Measurements from ENCODE around the gene AGAP1. TPM values are rescaled to one million over a fixed set of nuclear protein-coding genes. Genes with fewer than 3 reads are reported as not detected.

The AGAP1 gene
- total RNA-seq, 1 donor from 2014 or later: 36.2 TPM

DNA sequence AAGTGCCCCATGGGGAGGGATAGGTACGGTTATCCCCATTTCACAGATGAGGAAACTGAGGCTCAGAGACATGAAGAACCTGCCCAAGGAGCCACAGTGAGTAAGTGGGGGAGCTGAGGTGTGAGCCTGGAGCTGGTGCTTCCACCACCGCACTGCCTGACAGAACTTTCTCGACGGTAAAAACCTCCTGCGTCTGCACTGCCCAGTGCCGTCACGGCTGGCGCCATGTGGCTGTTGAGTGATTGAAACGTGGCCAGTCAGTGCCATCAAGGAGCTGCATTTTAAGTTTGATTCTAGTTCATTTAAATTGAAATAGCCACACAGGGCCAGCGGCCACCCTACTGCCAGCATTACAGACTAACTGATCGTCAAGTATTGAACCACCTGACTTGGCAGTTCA, 217.1 kb downstream of the AGAP1 start:
- no peak for ATAC-seq
- TF ChIP-seq, protein P1, sequence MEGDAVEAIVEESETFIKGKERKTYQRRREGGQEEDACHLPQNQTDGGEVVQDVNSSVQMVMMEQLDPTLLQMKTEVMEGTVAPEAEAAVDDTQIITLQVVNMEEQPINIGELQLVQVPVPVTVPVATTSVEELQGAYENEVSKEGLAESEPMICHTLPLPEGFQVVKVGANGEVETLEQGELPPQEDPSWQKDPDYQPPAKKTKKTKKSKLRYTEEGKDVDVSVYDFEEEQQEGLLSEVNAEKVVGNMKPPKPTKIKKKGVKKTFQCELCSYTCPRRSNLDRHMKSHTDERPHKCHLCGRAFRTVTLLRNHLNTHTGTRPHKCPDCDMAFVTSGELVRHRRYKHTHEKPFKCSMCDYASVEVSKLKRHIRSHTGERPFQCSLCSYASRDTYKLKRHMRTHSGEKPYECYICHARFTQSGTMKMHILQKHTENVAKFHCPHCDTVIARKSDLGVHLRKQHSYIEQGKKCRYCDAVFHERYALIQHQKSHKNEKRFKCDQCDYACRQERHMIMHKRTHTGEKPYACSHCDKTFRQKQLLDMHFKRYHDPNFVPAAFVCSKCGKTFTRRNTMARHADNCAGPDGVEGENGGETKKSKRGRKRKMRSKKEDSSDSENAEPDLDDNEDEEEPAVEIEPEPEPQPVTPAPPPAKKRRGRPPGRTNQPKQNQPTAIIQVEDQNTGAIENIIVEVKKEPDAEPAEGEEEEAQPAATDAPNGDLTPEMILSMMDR (IDR thresholded peaks at IDR 0.05): no peak
- DNase-seq: no peak
- Histone ChIP-seq H3K36me3 (no peaks in the 10 kb centered on the region), H3K27ac (no peak overlapping the region), H3K27me3 (ENCODE audit: low read depth) (no peaks in the 10 kb centered on the region), H3K4me3 (no peak overlapping the region), H3K4me1 (peaks cover 12% of the 10 kb centered on the region), H3K9me3 (no peaks in the 10 kb centered on the region)
- intact Hi-C loops (cut with DNase I): no loop called here

DNA sequence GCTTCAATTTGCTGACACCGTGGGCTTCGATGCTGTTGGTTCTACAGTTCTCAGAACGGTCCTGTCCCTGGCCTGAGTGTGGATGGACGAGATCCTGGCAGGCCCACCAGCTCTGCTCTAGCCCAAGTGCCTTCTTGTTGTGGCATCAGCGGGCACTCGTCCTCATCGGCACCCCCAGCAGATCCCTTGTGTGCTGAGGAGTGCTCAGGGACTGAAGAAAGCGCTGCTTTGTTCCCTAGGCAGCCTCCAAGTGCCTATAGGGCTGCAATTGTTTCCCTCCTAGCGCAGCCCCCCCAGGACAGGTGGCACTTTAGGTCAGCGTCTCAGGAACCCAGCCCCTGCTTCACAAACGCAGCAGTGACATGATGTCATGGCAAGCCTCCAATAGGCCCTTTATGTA, 217.7 kb downstream of the AGAP1 start:
- Histone ChIP-seq H3K27me3 (ENCODE audit: low read depth) (no peaks in the 10 kb centered on the region), H3K4me1 (peaks cover 12% of the 10 kb centered on the region), H3K4me3 (no peak overlapping the region), H3K27ac (no peak overlapping the region), H3K9me3 (no peaks in the 10 kb centered on the region), H3K36me3 (no peaks in the 10 kb centered on the region)
- DNase-seq: no peak
- ATAC-seq: no peak
- TF ChIP-seq, protein P1 (IDR thresholded peaks at IDR 0.05): no peak
- intact Hi-C loops (cut with DNase I): no loop called here

DNA sequence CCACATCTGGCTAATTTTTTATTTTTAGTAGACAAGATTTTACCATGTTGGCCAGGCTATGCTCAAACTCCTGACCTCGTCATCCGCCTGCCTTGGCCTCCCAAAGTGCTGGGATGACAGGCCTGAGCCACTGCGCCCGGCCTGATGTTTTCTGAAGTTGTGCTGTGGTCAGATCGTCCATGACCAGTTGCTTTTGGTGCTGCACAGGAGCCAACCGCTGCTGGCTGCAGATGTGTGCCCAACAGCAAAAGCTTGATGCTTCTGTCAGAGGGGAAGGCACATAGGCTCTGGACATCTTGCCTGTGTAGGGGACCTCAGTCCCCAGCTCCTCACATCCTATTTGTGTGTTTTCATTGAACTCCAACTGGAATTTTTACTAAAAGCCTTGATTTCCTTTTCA, 218.3 kb downstream of the AGAP1 start:
- DNase-seq (no peak), ATAC-seq (no peak)
- intact Hi-C loops (cut with DNase I): no loop called here
- Histone ChIP-seq H3K27ac (no peak overlapping the region), H3K9me3 (no peaks in the 10 kb centered on the region), H3K27me3 (ENCODE audit: low read depth) (no peaks in the 10 kb centered on the region), H3K4me1 (peaks cover 14% of the 10 kb centered on the region), H3K36me3 (no peaks in the 10 kb centered on the region), H3K4me3 (no peak overlapping the region)
- TF ChIP-seq, protein P1 (IDR thresholded peaks at IDR 0.05): no peak

DNA sequence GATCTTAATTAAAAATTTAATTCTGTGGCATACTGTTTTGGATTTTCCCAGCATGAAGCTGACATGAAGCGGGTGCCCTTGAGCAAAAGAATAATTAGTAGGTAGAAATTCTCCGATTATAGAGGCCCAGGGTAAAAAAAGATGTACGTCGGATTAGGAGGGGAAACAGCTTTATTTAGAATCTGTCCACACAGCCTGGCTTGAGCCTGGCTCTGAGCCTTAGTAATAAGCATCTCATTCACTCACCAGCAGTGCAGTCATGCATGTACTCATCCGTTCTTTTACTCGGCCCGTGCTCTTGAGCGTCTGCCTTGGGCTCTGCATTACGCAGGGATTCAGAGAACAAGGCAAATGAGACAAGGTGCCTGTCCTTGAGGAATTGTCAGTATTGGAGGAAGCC, 219.3 kb downstream of the AGAP1 start:
- Histone ChIP-seq H3K9me3 (no peaks in the 10 kb centered on the region), H3K27ac (no peak overlapping the region), H3K4me3 (no peak overlapping the region), H3K27me3 (ENCODE audit: low read depth) (no peaks in the 10 kb centered on the region), H3K36me3 (no peaks in the 10 kb centered on the region), H3K4me1 (peaks cover 17% of the 10 kb centered on the region)
- ATAC-seq: no peak
- TF ChIP-seq, protein P1 (IDR thresholded peaks at IDR 0.05): no peak
- no peak for DNase-seq
- intact Hi-C loops (cut with DNase I): no loop called here

DNA sequence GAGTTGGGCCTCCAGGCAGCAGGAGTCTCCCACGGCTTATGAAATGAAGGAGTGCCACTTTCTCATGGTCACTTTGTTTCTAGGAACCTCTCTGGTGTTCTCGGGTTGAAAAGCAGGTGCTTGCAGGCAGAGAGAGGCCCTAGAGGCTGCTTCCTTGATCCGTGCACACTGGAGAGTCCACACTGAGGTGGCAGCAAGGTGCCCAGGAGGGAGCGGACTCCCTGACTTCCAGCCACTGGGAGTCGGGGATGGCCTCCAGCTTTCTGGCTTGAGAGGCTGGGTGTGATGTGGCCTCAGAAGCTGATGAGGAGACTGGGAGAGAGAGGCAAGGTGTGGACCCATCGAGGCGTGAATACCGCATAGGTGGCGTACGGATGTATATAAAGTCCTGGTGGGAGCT, 221.8 kb downstream of the AGAP1 start:
- Histone ChIP-seq H3K9me3 (no peaks in the 10 kb centered on the region), H3K27ac (no peak overlapping the region), H3K4me3 (no peak overlapping the region), H3K27me3 (ENCODE audit: low read depth) (no peaks in the 10 kb centered on the region), H3K4me1 (peaks cover 5% of the 10 kb centered on the region), H3K36me3 (no peaks in the 10 kb centered on the region)
- DNase-seq (no peak), ATAC-seq (no peak)
- TF ChIP-seq, protein P1 (IDR thresholded peaks at IDR 0.05): no peak
- intact Hi-C loops (cut with DNase I): no loop called here

All from lower lobe of right lung (tissue), 2 donors.